Measurements from ENCODE around the gene PI4K2A. TPM values are rescaled to one million over a fixed set of nuclear protein-coding genes. Genes with fewer than 3 reads are reported as not detected.

Gene PI4K2A
- total RNA-seq, 1 donor from 2014 or later: 22.3 TPM

Other genes starting within 250 kb of the PI4K2A start
- 38.6 TPM for gene RRP12, start 239.3 kb upstream of the PI4K2A start, total RNA-seq
- 190 TPM for gene PGAM1, start 214.5 kb upstream of the PI4K2A start, total RNA-seq
- 21.2 TPM for gene EXOSC1, start 194.7 kb upstream of the PI4K2A start, total RNA-seq
- 28.0 TPM for gene ZDHHC16, start 194.5 kb upstream of the PI4K2A start, total RNA-seq
- 38.0 TPM for gene MMS19, start 142.2 kb upstream of the PI4K2A start, total RNA-seq
- 19.9 TPM for gene UBTD1, start 141.7 kb upstream of the PI4K2A start, total RNA-seq
- gene ANKRD2, start 67.9 kb upstream of the PI4K2A start, total RNA-seq: not detected
- gene HOGA1, start 56.3 kb upstream of the PI4K2A start, total RNA-seq: 3.8 TPM
- gene C10orf62, start 51.0 kb upstream of the PI4K2A start, total RNA-seq: not detected
- gene MORN4, start 7.2 kb upstream of the PI4K2A start, total RNA-seq: 1.5 TPM
- 30.5 TPM for gene AVPI1, start 46.6 kb downstream of the PI4K2A start, total RNA-seq
- 28.7 TPM for gene MARVELD1, start 73.1 kb downstream of the PI4K2A start, total RNA-seq
- 19.2 TPM for gene ZFYVE27, start 96.5 kb downstream of the PI4K2A start, total RNA-seq
- gene SFRP5, start 131.3 kb downstream of the PI4K2A start, total RNA-seq: not detected
- gene GOLGA7B, start 209.2 kb downstream of the PI4K2A start, total RNA-seq: 0.32 TPM

Measured in mesenteric fat pad (tissue), 1 donor.